Prostate gland (tissue), 2 donors: ENCODE data around the gene CLEC2D. TPM values are rescaled to one million over a fixed set of nuclear protein-coding genes. Genes with fewer than 3 reads are reported as not detected.

Source experiments
- DNase-seq: peaks from one replicate; pipeline ENCODE4 v3.0.0-alpha.2; 2019; ENCODE audit warnings: low spot score
- H3K27ac ChIP-seq, 2 donors: fragments of 200-600 bp; sonication (generic); 2 replicates each; pipeline ENCODE4 v1.5.1; 2017 to 2019
- H3K27me3 ChIP-seq: fragments of 200-600 bp; sonication (generic); replicated peaks from 2 replicates; pipeline ENCODE4 v1.5.1; 2019; ENCODE audit not compliant: insufficient read depth
- H3K36me3 ChIP-seq, 2 donors: fragments of 200-600 bp; sonication (generic); 1 replicate in 1 of 2; 2 replicates in 1 of 2; pipeline versions ENCODE4 v1.5.1 to v1.8.1; 2017 to 2019
- H3K4me1 ChIP-seq: fragments of 200-600 bp; sonication (generic); replicated peaks from 2 replicates; pipeline ENCODE4 v1.5.1; 2019
- H3K4me3 ChIP-seq, 2 donors: fragments of 200-600 bp; sonication (generic); 2 replicates each; pipeline ENCODE4 v1.5.1; 2017 to 2019
- H3K9me3 ChIP-seq: fragments of 200-600 bp; sonication (generic); 2 replicates; pipeline ENCODE4 v1.5.1; 2017
- CTCF ChIP-seq, 4 experiments: fragments of 200-600 bp in 2 of 4; fragments of 450-650 bp in 2 of 4; sonication (generic) in 2 of 4; IDR thresholded peaks; 1 replicate in 3 of 4; 2 replicates in 1 of 4; pipeline ENCODE4 v1.5.1; 2016 to 2019; ENCODE audit warnings: antibody characterized with exemption in 4 of 4, mild to moderate bottlenecking in 2 of 4, moderate library complexity in 2 of 4
- POLR2A ChIP-seq: fragments of 450-650 bp; IDR thresholded peaks from one replicate; pipeline ENCODE4 v1.6.1; 2016; ENCODE audit warnings: antibody characterized with exemption, mild to moderate bottlenecking
- POLR2AphosphoS5 ChIP-seq: sonication (generic); formaldehyde crosslinking; IDR thresholded peaks from one replicate; pipeline ENCODE4 v1.6.1; 2017; ENCODE audit warnings: antibody characterized with exemption
- WGBS: methylation state at CpG from one replicate; pipeline ENCODE4 v1.1.5; 2018; 5-methylcytosine and 5-hydroxymethylcytosine counted together
- intact Hi-C: fragments of 100-400 bp; cut with DNase I; formaldehyde crosslinking; loops from one replicate; pipeline ENCODE4 v1.14.2; 2022
- total RNA-seq, 2 donors: library from RNA; depleted of rRNA; stranded (reverse); fragments of >200 nt; gene quantifications; one replicate each; pipeline ENCODE4 v1.1.0, GENCODE V29; 2016

Gene CLEC2D
- total RNA-seq, 2 donors from 2014 or later = 4.1 to 19.9 TPM

GRCh38 chr12:9724023-9724422, 54.5 kb downstream of the CLEC2D start:
- intact Hi-C loops = no loop called here
- 83% methylated on average over 1 of the region's 1 CpG for whole genome bisulfite sequencing

DNA sequence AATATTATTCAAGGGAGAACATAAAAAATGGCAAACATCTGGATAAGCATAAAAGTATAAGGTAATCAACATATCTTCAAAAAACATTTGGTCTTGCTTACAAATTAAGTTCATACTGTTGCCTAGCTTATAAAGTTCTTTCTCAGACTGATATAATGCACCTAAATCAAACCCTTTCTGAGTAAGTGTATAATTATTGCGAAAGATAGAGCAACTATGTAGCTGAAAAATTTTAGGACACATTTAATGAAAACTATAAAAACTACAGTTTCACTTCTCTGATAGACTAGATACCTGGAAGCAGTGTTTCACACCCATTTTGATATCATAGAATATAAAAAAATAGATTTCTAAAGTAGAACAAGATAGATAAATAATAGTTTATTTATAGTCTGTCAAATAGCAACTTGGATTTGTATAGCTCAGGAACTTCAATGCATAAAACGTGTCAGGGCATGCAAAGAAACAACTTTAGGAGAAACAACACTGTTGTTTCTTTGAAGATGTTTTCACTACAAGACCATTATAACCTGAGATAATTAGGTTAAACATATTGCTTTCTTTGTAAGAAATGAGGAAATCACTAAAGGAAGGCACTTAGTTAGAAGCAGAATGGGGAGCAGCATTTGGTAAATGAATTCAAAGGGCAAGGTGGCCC, 55.8 kb downstream of the CLEC2D start:
- H3K4me3 ChIP-seq = no peak overlapping the region
- no peaks in the 10 kb centered on the region for H3K27me3 ChIP-seq
- no peaks in the 10 kb centered on the region for H3K36me3 ChIP-seq
- intact Hi-C loops = no loop called here
- no peak for DNase-seq
- no peaks in the 10 kb centered on the region for H3K9me3 ChIP-seq
- TF ChIP-seq POLR2A (no peak), CTCF (IDR thresholded peaks at IDR 0.05) (no peak), POLR2AphosphoS5 (no peak)
- H3K4me1 ChIP-seq = no peaks in the 10 kb centered on the region
- WGBS = 89% methylated on average over 2 of the region's 2 CpGs
- H3K27ac ChIP-seq = no peak overlapping the region

More at GRCh38 chr12:9724023-9724422, 54.5 kb downstream of the CLEC2D start:
- no peak overlapping the region for H3K4me3 ChIP-seq
- H3K27me3 ChIP-seq = no peaks in the 10 kb centered on the region
- TF ChIP-seq POLR2AphosphoS5 = no peak
- no peak for TF ChIP-seq POLR2A
- no peak for TF ChIP-seq CTCF (IDR thresholded peaks at IDR 0.05)
- no peak for DNase-seq
- no peak overlapping the region for H3K27ac ChIP-seq
- H3K9me3 ChIP-seq = no peaks in the 10 kb centered on the region
- H3K36me3 ChIP-seq = no peaks in the 10 kb centered on the region
- H3K4me1 ChIP-seq = no peaks in the 10 kb centered on the region

DNA sequence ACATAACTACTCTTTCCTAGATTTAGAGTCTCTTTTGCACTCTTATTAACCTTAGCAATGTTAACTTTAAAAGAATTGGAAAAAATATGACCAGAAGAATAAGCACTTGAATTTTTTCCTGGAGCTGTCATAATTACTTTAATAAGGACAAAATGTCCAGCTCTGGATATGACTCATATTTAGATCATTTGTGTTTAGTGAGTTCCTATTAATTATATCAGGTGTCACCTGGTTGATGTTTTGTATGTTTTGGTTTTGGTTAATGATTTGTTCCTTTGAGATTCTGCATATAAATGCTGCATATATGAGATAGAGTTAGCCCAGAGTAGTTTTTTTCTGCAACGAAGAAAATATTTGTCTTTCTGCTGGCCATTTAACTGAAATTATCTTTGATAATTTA, 58.3 kb downstream of the CLEC2D start:
- TF ChIP-seq POLR2AphosphoS5 (no peak), POLR2A (no peak), CTCF (IDR thresholded peaks at IDR 0.05) (no peak)
- Histone ChIP-seq H3K4me1 (no peaks in the 10 kb centered on the region), H3K9me3 (no peaks in the 10 kb centered on the region), H3K36me3 (no peaks in the 10 kb centered on the region), H3K27ac (no peak overlapping the region), H3K4me3 (no peak overlapping the region), H3K27me3 (no peaks in the 10 kb centered on the region)
- no peak for DNase-seq
- 36% methylated on average over 1 of the region's 1 CpG for whole genome bisulfite sequencing
- intact Hi-C loops = no loop called here

GRCh38 chr12:9729082-9729481, 59.6 kb downstream of the CLEC2D start:
- no peak for TF ChIP-seq CTCF (IDR thresholded peaks at IDR 0.05)
- no peak for TF ChIP-seq POLR2AphosphoS5
- TF ChIP-seq POLR2A = no peak
- no peaks in the 10 kb centered on the region for H3K27me3 ChIP-seq
- no peak for DNase-seq
- H3K4me1 ChIP-seq = no peaks in the 10 kb centered on the region
- H3K27ac ChIP-seq = no peak overlapping the region
- no peak overlapping the region for H3K4me3 ChIP-seq
- no peaks in the 10 kb centered on the region for H3K9me3 ChIP-seq
- intact Hi-C loops = no loop called here
- no peaks in the 10 kb centered on the region for H3K36me3 ChIP-seq

DNA sequence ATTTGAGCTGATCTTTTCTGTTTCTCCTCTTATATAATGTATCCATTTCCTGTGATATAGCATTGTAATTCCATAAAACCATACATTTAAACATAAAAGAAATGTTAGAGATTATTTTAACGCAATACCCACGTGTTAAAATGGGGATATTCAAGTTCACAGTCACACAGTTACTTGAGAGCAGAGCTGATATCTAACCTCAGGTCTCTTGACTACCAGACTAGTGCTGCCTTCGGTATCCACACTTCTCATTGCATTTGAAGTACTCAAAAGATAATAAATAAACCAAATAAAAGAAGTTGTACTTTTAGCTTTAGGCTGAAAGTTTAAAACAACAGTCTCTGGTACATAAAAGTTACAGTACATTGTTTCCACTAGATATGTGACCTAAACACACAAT, 60.5 kb downstream of the CLEC2D start:
- Histone ChIP-seq H3K27me3 (no peaks in the 10 kb centered on the region), H3K4me1 (no peaks in the 10 kb centered on the region), H3K36me3 (no peaks in the 10 kb centered on the region), H3K27ac (no peak overlapping the region), H3K9me3 (no peaks in the 10 kb centered on the region), H3K4me3 (no peak overlapping the region)
- WGBS = 69% methylated on average over 3 of the region's 3 CpGs
- intact Hi-C loops = no loop called here
- DNase-seq = no peak
- no peak for TF ChIP-seq CTCF (IDR thresholded peaks at IDR 0.05)
- TF ChIP-seq POLR2AphosphoS5 = no peak
- no peak for TF ChIP-seq POLR2A
